VCaP (cell line): ENCODE measurements around the gene NAA38.
A peak's percentile ranks its signal among the peaks of the same experiment; 100 is the strongest.

Experiments used
- H3K27ac ChIP-seq: fragments of 450-650 bp; 2 replicates; pipeline ENCODE4 v1.5.1; 2017
- TF ChIP-seq, protein P1 (sequence below): fragments of 450-650 bp; conservative IDR thresholded peaks from 2 replicates; pipeline ENCODE4 v1.5.1; 2017; ENCODE audit warnings: mild to moderate bottlenecking, moderate library complexity

The NAA38 gene

DNA sequence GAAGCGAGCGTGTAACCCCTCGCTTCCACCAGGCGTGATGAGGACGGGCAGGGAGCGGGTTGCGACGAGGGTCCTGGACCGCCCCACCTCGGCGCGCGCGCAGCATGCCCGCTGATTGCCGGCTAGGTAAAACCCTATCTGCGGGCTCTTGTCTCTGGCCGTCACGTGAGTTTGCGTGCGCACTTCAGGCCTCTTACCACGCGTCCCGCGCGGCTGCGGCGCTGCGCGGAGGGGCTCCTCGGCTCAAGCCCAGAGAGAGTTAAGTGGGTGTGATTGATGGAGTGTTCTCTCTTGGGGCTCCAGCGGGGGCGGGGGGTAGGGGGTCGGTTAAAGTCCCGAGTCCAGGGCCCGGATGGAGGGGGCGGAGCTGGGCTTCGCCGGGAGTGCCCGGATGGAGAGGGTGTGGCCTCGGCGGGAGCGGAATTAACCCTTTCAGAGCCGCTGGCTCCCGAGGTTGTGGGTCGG, 15.4 kb downstream of the NAA38 start:
- H3K27ac ChIP-seq, result peak overlapping the region; percentile 82
- TF ChIP-seq, protein P1, sequence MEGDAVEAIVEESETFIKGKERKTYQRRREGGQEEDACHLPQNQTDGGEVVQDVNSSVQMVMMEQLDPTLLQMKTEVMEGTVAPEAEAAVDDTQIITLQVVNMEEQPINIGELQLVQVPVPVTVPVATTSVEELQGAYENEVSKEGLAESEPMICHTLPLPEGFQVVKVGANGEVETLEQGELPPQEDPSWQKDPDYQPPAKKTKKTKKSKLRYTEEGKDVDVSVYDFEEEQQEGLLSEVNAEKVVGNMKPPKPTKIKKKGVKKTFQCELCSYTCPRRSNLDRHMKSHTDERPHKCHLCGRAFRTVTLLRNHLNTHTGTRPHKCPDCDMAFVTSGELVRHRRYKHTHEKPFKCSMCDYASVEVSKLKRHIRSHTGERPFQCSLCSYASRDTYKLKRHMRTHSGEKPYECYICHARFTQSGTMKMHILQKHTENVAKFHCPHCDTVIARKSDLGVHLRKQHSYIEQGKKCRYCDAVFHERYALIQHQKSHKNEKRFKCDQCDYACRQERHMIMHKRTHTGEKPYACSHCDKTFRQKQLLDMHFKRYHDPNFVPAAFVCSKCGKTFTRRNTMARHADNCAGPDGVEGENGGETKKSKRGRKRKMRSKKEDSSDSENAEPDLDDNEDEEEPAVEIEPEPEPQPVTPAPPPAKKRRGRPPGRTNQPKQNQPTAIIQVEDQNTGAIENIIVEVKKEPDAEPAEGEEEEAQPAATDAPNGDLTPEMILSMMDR, result no peak

DNA sequence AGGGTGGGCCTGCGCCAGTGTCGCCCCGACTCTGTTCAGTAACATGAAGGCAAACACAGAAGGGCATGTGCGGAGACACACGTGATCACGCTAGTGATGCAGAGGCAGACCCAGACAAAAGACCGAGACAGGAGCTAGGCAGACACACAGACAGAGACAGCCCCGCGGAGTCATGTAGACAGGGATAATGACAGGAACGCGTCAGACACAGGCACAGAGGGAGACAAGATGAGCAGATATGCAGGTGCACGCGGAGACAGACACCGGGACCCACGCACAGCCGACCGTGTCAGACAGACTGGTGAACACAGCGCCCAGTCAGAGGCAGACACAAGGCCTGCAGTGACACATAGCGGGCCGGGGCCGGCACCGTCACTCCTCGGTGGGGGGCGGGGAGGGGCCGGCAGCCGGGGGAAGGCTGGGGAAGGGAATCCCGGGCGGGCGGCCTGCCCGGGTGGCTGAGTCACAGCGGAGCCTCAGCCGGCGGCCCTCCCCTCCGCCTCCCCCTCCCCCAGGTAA, 15.9 kb downstream of the NAA38 start:
- TF ChIP-seq, protein P1, result peak; percentile 19; the same call in 1 of the 2 replicates
- H3K27ac ChIP-seq, result peak overlapping the region; percentile 82

DNA sequence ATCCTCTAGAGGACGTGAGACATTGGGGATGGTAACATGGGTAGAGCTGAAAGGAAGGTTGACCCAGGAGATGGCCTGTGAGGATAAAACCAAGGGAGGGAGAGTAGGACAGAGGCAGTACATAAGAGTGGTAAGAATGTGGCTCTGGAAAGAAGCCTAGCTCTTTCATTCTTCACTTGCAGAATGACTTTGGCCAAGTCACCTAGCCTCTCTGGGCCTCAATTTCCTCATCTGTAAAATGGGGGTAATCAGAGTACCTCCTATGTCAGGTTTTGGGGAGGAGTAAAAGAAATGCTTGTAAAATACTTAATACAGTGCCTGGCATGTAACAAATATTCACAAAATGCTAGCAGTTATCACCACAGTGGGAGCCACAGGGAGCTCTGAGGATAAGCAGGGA, 16.5 kb downstream of the NAA38 start:
- TF ChIP-seq, protein P1, result no peak
- peak overlapping the region; percentile 82 for H3K27ac ChIP-seq

DNA sequence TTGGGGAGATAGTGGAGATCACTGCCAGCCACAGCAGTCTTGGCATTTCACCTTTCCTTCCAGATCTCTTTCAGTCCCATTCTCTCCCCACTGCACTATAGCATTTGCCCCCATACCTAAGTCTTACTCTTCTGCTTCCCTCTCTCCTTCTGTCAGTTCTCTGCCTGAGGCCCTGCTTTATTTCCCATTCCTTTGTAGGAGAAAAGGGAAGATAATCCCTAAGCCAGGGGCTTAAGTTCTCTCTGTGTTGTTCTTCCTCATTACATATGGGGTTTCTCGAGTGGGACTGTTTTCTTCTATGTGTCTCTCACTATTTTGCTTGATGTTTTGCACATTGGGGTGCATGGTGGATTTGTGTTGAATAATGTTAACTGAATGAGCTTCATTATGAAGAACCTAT, 16.9 kb downstream of the NAA38 start:
- H3K27ac ChIP-seq, result peak overlapping the region; percentile 82
- TF ChIP-seq, protein P1, result no peak

DNA sequence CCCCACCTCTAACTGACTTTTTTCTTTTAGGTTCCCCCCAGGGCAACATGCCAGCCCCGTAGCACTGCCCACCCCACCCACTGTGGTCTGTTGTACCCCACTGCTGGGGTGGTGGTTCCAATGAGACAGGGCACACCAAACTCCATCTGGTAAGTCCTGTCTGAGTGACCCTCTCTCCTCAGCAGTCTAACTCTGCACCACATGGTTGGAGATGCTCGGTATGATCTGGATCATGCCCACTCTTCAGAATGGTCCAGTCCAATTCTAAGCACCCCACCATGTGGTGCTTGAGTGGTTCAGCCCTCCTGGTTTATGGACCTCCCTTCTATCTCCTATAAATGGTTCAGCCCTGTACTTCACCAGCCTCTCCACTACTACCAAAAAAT, 17.5 kb downstream of the NAA38 start:
- peak overlapping the region; percentile 82; the same call in 1 of the 2 replicates for H3K27ac ChIP-seq
- TF ChIP-seq, protein P1, result no peak

DNA sequence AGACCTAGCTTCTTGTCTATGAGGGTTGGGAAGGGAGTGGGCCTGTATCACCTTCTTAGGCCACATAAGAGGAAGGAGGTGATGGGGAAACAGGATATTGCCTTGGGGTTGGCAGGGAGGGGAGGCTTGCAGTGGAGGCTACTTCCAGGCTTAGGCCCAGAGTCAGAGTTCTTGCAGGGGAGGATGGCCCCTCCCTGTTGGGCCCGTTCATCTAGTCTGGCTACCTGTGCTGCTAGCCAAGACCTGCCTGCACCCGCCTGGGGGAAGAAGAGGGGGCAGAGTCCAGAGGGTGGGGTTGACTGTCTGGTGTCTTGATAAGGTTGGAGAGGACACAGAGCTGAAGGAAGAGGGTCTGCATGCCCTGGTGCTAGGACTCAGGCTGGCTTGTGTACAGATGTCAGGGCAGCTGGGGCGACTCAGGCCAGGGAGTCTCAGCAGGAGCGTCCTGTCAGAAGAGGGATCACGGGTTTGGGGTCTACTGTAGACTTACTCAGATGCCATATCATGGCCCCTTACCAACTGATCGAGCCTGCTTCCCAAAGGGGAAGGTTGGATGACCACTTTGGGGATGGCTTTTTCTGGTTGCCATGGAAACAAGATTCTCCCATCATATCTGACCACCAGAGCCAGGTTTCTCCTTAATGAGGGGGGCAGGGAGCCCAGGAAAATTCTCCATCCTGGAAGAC, 18.0 kb downstream of the NAA38 start:
- TF ChIP-seq, protein P1, result no peak
- peak overlapping the region; percentile 48 for H3K27ac ChIP-seq

DNA sequence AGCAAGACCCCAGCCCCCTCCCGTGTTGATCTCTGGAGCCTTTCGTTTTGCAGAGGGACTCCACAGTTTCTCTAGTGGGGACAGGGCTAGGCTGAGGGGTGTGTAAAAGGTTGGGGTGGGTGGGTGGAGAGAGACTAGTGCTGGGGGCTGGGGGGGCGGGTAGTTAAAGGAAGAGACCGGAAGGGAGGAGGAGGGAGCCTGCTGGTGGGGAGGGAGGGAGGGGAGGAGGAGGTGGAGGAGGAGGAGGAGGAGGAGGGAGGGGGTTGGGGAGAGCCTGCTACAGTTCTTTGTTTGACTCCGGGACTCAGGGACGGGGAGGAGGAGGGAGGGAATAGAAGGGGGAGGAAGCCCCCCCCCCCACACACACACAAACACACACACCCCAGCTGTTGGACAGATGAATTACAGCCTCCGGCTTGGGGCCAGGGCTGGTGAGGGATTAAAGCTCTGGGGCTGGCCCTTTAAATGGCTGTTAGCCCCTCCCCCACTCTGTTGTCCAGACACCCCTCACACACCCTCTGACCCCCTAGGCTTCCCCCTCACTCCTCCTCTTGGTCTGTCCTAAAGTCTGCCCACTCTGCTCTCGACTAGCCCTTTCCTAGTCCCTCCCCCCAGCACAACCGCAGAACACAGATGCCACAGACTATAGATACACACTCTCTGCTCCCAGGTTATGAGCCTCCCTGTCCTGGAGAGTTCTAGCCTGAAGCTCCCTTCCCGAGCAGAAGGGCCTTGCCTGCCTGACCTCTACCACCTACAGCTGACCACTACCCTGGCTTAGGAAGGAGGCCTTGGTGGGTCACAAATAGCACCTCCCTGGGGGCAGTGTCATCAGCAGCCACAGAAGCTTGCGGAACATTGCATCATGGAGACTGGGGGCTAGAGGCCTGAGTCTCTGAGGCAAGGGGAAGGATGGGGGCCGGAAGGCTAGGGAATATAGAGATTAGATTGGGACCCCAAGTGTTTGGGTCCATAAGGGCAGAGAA, 19.0 kb downstream of the NAA38 start:
- TF ChIP-seq, protein P1, result no peak
- peak overlapping the region; percentile 94 for H3K27ac ChIP-seq
